NT2/D1 (cell line): ENCODE results near the gene CCT5.

Experiments used
- YY1 ChIP-seq: IDR thresholded peaks from 2 replicates; pipeline ENCODE4 v1.6.1; 2011; ENCODE audit not compliant: insufficient read length, insufficient read depth
- ZNF274 ChIP-seq: IDR thresholded peaks from 2 replicates; pipeline ENCODE4 v1.6.1; 2011; ENCODE audit warnings: mild to moderate bottlenecking, low read depth, low read length

DNA sequence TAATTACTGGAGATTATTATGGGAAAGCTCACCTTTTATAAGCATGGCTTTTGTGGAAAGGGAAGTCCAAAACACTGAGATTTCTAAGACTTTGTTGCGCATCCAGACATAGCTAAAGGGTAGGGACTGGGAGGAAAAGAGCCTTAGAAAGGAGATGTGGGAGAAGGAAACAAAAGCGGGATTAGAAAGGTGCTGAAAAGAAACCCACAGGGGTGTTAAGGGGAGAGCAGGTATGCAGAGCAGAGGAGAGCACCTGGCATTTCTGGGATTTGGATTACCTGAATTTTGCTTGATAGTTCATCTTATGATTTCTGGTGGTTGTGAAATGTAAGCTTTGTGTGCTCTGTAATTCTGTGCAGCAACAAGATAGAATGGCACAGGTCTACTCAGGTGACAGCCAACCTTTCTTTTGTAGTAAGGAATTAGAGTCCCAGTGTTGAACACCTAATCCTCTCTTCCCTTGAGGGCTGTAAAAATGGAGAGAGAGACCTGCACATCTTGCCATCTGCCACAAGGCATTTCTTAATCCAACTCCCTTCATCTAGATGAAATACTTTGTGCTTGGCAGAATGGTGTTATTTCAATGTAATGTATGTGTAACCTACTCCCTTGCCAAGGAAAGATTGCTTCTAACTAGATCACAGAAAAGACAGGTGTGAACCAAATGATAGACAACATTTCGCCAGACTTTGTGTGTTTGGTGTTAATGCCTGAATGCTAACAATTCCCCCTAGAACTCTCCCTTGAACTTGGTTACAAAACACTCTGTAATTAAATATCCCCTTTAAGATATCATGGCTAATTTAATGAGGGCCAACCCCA is 47.8 kb upstream of the CCT5 start:
- no peak for TF ChIP-seq YY1
- TF ChIP-seq ZNF274 = no peak
